Spleen (tissue), 11 donors: ENCODE data around the gene UQCC3. TPM values are rescaled to one million over a fixed set of nuclear protein-coding genes. Genes with fewer than 3 reads are reported as not detected.
"Not testable (repeated sequence)": the region's sequence is repeated elsewhere in the genome, so short reads cannot be mapped to it uniquely, and the experiment has no call there.

Experiments
- DNase-seq: peaks from one replicate; pipeline ENCODE4 v3.0.0-alpha.2; 2020
- H3K27ac ChIP-seq, 8 donors: fragments of 200-600 bp; sonication (generic) in 7 of 8; 1 replicate in 4 of 8; 2 replicates in 4 of 8; pipeline versions ENCODE4 v1.5.0 to v1.8.0; 2016 to 2021; ENCODE audit warnings: inconsistent platforms in 4 of 8, mild to moderate bottlenecking in 4 of 8, moderate library complexity in 1 of 8
- H3K27me3 ChIP-seq, 7 donors: fragments of 200-600 bp; sonication (generic) in 6 of 7; replicated peaks in 1 of 7; 1 replicate in 4 of 7; 2 replicates in 3 of 7; pipeline versions ENCODE4 v1.5.0 to v1.8.0; 2016 to 2021; ENCODE audit warnings: inconsistent platforms in 3 of 7, mild to moderate bottlenecking in 1 of 7
- H3K36me3 ChIP-seq, 6 donors: fragments of 200-600 bp; sonication (generic) in 5 of 6; 1 replicate in 4 of 6; 2 replicates in 2 of 6; pipeline versions ENCODE4 v1.5.0 to v1.8.0; 2016 to 2021; ENCODE audit warnings: inconsistent platforms in 2 of 6
- H3K4me1 ChIP-seq, 6 donors: fragments of 200-600 bp; sonication (generic) in 5 of 6; 1 replicate in 3 of 6; 2 replicates in 3 of 6; pipeline versions ENCODE4 v1.5.0 to v1.8.0; 2016 to 2021; ENCODE audit warnings: inconsistent platforms in 3 of 6
- H3K4me3 ChIP-seq, 8 donors: fragments of 200-600 bp; sonication (generic) in 7 of 8; 1 replicate in 4 of 8; 2 replicates in 4 of 8; pipeline versions ENCODE4 v1.5.0 to v1.8.0; 2016 to 2021; ENCODE audit warnings: inconsistent platforms in 4 of 8, mild to moderate bottlenecking in 4 of 8, moderate library complexity in 2 of 8
- H3K9me3 ChIP-seq, 8 donors: fragments of 200-600 bp; sonication (generic) in 7 of 8; 1 replicate in 4 of 8; 2 replicates in 4 of 8; pipeline versions ENCODE4 v1.5.0 to v1.8.0; 2016 to 2021; ENCODE audit warnings: inconsistent platforms in 4 of 8
- CTCF ChIP-seq, 11 experiments: fragments of 200-600 bp in 7 of 11; fragments of 450-650 bp in 4 of 11; sonication (generic) in 4 of 11; IDR thresholded peaks in 8 of 11; conservative IDR thresholded peaks in 3 of 11; 1 replicate in 7 of 11; 2 replicates in 4 of 11; pipeline versions ENCODE4 v1.4.0 to v1.8.0; 2016 to 2021; ENCODE audit warnings: antibody characterized with exemption in 11 of 11, inconsistent platforms in 4 of 11, mild to moderate bottlenecking in 1 of 11
- POLR2A ChIP-seq, 3 donors: fragments of 450-650 bp; IDR thresholded peaks; one replicate each; pipeline ENCODE4 v1.5.1; 2017; ENCODE audit warnings: antibody characterized with exemption in 3 of 3, mild to moderate bottlenecking in 1 of 3
- POLR2AphosphoS5 ChIP-seq, 3 donors: sonication (generic); formaldehyde crosslinking; IDR thresholded peaks; one replicate each; pipeline ENCODE4 v1.5.1; 2017; ENCODE audit warnings: antibody characterized with exemption in 3 of 3
- WGBS, 5 donors: extraction: QIAGEN DNeasy Blood & Tissue Kit in 3 of 5; methylation state at CpG; one replicate each; pipeline versions ENCODE4 v1.1.5 to v1.1.7; 2013 to 2018; 5-methylcytosine and 5-hydroxymethylcytosine counted together
- intact Hi-C: fragments of 100-400 bp; cut with DNase I; formaldehyde crosslinking; loops from one replicate; pipeline ENCODE4 v1.15.0; 2023; ENCODE audit warnings: low total_unique reads
- polyA plus RNA-seq, 3 donors: library from polyadenylated mRNA; stranded (reverse); fragments of 200-250 nt; gene quantifications; one replicate each; pipeline ENCODE4 v1.2.1, GENCODE V29; 2013
- total RNA-seq, 7 donors: library from RNA; depleted of rRNA in 3 of 7; stranded (reverse); fragments of >200 nt in 3 of 7; fragmentation: NEBNext Ultra II Directional in 4 of 7; extraction: Animal tissue kit (Norgen Biotek cat#: 25700) in 4 of 7; gene quantifications; one replicate each; pipeline versions ENCODE4 v1.1.0 to v1.2.1, GENCODE V29; 2016 to 2021
- donor health status: healthy with polysubstance abuse.
- donor health status: DM: no; HTN: no; CAD: no; lungs with moderate emphysema.
- donor health status: DM: no; HTN: no; CAD: no.
- donor health status: Bipolar disorder and iron deficiency.
- donor health status: healthy.
- donor health status: DM: no; HTN: no; CAD: no.
- donor health status: DM: yes; HTN: yes; CAD: no.

The UQCC3 gene
- total and polyA plus RNA-seq, 10 donors = 4.9 to 23.7 (median 6.2) TPM

DNA sequence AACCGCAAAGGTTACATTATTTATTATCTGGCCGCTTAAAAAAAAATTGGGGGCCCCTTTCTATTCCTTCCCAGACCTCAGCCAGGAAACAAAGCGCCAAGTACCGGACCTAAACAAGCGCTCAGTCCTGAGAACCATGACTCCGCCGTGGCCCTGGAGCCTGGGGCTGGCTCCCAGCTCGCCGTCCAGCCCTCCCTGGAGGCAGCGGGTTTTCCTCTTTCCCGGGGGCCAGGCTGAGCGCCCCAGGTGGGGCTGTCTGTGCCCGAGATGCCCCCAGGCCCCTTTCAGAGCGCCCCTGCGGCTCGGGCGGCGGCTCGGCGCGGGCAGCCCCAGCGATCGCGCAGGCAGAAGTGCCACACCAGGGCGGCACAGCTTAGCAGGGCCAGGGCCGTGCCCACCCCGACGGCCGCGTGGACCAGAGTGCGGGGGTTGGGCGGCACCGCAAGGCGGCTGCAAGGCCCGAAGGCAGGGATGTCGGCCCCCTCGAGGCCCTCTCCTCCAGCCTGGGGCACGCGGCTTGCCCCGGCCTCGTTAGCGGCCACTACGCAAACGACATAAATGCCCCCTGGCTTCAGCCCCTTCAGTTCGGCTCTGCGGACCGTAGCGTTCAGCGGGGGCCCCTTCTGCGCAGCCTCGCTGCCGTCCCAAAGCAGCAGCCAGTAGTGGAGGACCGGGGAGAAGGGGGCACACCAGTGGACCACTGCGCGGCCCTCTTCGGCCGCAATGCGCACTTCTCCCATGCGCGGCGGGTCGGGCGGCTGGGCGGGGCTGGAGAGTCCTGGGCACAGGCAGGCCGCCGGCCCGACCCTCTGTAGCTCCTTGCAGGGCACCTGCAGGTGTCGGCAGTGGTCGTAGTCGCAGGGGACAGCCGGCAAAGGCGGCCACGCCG is 16.3 kb downstream of the UQCC3 start:
- H3K4me1 ChIP-seq = peaks cover 0 to 11% (median 4%) of the 10 kb centered on the region in 6 donors
- no peaks in the 10 kb centered on the region for H3K9me3 ChIP-seq
- H3K27ac ChIP-seq = no peak overlapping the region
- H3K36me3 ChIP-seq = peaks cover 3 to 36% (median 24%) of the 10 kb centered on the region in 6 donors
- 32 to 55% (median 36%) methylated on average over 44 to 74 of the region's 74 CpGs for WGBS, 5 donors
- H3K27me3 ChIP-seq = peaks cover 6 to 23% (median 16%) of the 10 kb centered on the region in 7 donors
- intact Hi-C loops = no loop called here
- TF ChIP-seq POLR2AphosphoS5 (IDR thresholded peaks at IDR 0.05) = peak in 1 of 3 donors; percentile 36
- no peak for TF ChIP-seq CTCF (IDR thresholded peaks at IDR 0.05 in 8 of 11, conservative IDR thresholded peaks at IDR 0.05 in 3 of 11)
- no peak for DNase-seq
- H3K4me3 ChIP-seq = peak overlapping the region in 5 of 8 donors; percentile 1 to 37 (median 13)

- Histone ChIP-seq H3K9me3 (no peaks in the 10 kb centered on the region), H3K4me1 (peaks cover 0 to 11% (median 4%) of the 10 kb centered on the region in 6 donors), H3K4me3 (no peak overlapping the region), H3K36me3 (peaks cover 3 to 44% (median 29%) of the 10 kb centered on the region in 6 donors), H3K27me3 (peaks cover 6 to 23% (median 16%) of the 10 kb centered on the region in 7 donors), H3K27ac (no peak overlapping the region)
- WGBS, 5 donors = 77 to 92% (median 86%) methylated on average over 1 of the region's 1 CpG
- TF ChIP-seq POLR2A (IDR thresholded peaks at IDR 0.05) = no peak
- no peak for TF ChIP-seq CTCF (IDR thresholded peaks at IDR 0.05 in 8 of 11, conservative IDR thresholded peaks at IDR 0.05 in 3 of 11)
- DNase-seq = no peak
- intact Hi-C loops = no loop called here
Observed at GRCh38 chr11:62688491-62688890, 17.0 kb downstream of the UQCC3 start.

GRCh38 chr11:62689421-62690183 is 18.1 kb downstream of the UQCC3 start, which contains the start of gene LRRN4CL:
TSS of gene LRRN4CL (minus strand) at chr11:62689530. CDS start at chr11:62688508, 1,022 bp downstream.
- TF ChIP-seq POLR2A (IDR thresholded peaks at IDR 0.05) = no peak
- no peak for TF ChIP-seq POLR2AphosphoS5 (IDR thresholded peaks at IDR 0.05)
- TF ChIP-seq CTCF (IDR thresholded peaks at IDR 0.05 in 8 of 11, conservative IDR thresholded peaks at IDR 0.05 in 3 of 11) = no peak
- DNase-seq = no peak
- H3K27me3 ChIP-seq = peaks cover 6 to 23% (median 16%) of the 10 kb centered on the region in 7 donors
- intact Hi-C loops = loop anchor here (10.0 kb wide), 2 partner anchors 265 to 295 kb away; no protein-coding TSS in a partner anchor
- H3K9me3 ChIP-seq = no peaks in the 10 kb centered on the region
- WGBS, 5 donors = 68 to 85% (median 78%) methylated on average over 11 of the region's 11 CpGs
- H3K36me3 ChIP-seq = peaks cover 3 to 52% (median 30%) of the 10 kb centered on the region in 6 donors
- no peak within 1 kb of the TSS for H3K27ac ChIP-seq
- no peak within 1 kb of the TSS for H3K4me3 ChIP-seq
- H3K4me1 ChIP-seq = peaks cover 0 to 15% (median 6%) of the 10 kb centered on the region in 6 donors

GRCh38 chr11:62693624-62694023 is 22.2 kb downstream of the UQCC3 start:
- intact Hi-C loops = loop anchor here (10.0 kb wide), 2 partner anchors 269 to 299 kb away; no protein-coding TSS in a partner anchor
- 69 to 94% (median 75%) methylated on average over 4 of the region's 4 CpGs for WGBS, 5 donors
- H3K36me3 ChIP-seq = peaks cover 3 to 52% (median 30%) of the 10 kb centered on the region in 6 donors
- DNase-seq, H3K4me1 ChIP-seq, H3K27me3 ChIP-seq, H3K4me3 ChIP-seq, H3K9me3 ChIP-seq, H3K27ac ChIP-seq: not testable (repeated sequence)
